ENCODE measurements around the gene SLC6A1. TPM values are rescaled to one million over a fixed set of nuclear protein-coding genes. Genes with fewer than 3 reads are reported as not detected.

Gene SLC6A1
- polyA plus RNA-seq, 1 donor from 2014 or later = not detected

GRCh38 chr3:11010426-11011165, 18.0 kb downstream of the SLC6A1 start:
- Mint-ChIP-seq H3K27me3 (peaks cover 11% of the 10 kb centered on the region), H3K9me3 (no peaks in the 10 kb centered on the region), H3K36me3 (peaks cover 2% of the 10 kb centered on the region), H3K4me1 (peaks cover 0 to 1% (median 0%) of the 10 kb centered on the region in 3 donors), H3K27ac (no peak overlapping the region), H3K4me3 (no peak overlapping the region)

GRCh38 chr3:11014253-11014652, 21.7 kb downstream of the SLC6A1 start:
- Mint-ChIP-seq H3K27ac (no peak overlapping the region), H3K4me1 (peaks cover 0 to 1% (median under 1%) of the 10 kb centered on the region in 3 donors), H3K4me3 (no peak overlapping the region), H3K27me3 (peaks cover 16% of the 10 kb centered on the region), H3K9me3 (no peaks in the 10 kb centered on the region), H3K36me3 (peaks cover 2% of the 10 kb centered on the region)

DNA sequence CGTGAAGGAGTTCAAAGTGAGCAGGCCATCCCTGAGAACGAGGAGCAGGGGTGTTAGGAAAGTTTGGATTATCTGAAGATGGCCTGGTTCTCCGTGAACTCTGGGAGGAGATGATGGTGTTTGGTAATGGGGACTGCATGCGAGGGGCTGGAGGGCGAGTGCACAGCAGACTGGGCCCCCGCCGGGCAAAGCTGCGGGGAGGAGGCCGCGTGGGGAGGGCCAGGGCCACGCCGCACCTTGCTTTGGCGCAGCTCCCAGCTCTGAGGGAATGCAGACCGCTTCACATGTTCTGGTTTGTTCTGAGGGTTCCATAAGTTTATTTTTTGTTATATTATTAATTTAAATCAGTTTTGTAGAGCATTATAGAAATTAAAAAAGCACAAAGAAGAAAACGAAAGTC, 22.2 kb downstream of the SLC6A1 start:
- H3K27me3 Mint-ChIP-seq = peaks cover 16% of the 10 kb centered on the region
- H3K36me3 Mint-ChIP-seq = peaks cover 2% of the 10 kb centered on the region
- H3K27ac Mint-ChIP-seq = no peak overlapping the region
- peaks cover 0 to 3% (median 1%) of the 10 kb centered on the region in 3 donors for H3K4me1 Mint-ChIP-seq
- no peaks in the 10 kb centered on the region for H3K9me3 Mint-ChIP-seq
- H3K4me3 Mint-ChIP-seq = no peak overlapping the region

- H3K4me1 Mint-ChIP-seq = peaks cover 0 to 3% (median 1%) of the 10 kb centered on the region in 3 donors
- no peak overlapping the region for H3K27ac Mint-ChIP-seq
- H3K36me3 Mint-ChIP-seq = peaks cover 2% of the 10 kb centered on the region
- H3K9me3 Mint-ChIP-seq = no peaks in the 10 kb centered on the region
- peak overlapping the region in 1 of 4 donors; percentile 70 for H3K4me3 Mint-ChIP-seq
- H3K27me3 Mint-ChIP-seq = peaks cover 16% of the 10 kb centered on the region
Observed at GRCh38 chr3:11015369-11015768, 22.8 kb downstream of the SLC6A1 start.

DNA sequence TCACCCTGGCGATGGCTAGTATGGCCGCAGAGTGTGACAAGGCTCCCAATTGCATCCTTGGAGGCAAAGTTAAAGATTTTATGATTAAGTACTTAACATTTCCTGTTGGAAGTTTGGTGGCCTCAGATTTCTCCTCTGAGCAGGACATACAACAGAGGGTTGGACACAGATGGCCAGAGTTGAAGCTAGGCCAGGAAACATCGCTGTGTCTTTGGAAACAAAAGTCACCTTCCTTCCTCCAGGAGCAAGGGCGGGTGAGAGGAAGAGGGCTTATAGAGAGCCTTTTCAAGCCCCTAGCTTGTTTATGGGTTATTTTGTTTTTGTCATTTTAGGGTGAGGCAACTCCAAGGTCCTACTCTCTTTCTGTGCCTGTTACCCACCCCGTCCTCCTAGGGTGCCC, 24.2 kb downstream of the SLC6A1 start:
- H3K4me1 Mint-ChIP-seq = peaks cover 0 to 3% (median 1%) of the 10 kb centered on the region in 3 donors
- no peaks in the 10 kb centered on the region for H3K9me3 Mint-ChIP-seq
- no peak overlapping the region for H3K4me3 Mint-ChIP-seq
- no peak overlapping the region for H3K27ac Mint-ChIP-seq
- H3K27me3 Mint-ChIP-seq = peaks cover 17% of the 10 kb centered on the region
- H3K36me3 Mint-ChIP-seq = peaks cover 2% of the 10 kb centered on the region

- Mint-ChIP-seq H3K4me3 (no peak overlapping the region), H3K4me1 (peaks cover 0 to 3% (median 1%) of the 10 kb centered on the region in 3 donors), H3K27me3 (peaks cover 14% of the 10 kb centered on the region), H3K9me3 (no peaks in the 10 kb centered on the region), H3K36me3 (peaks cover 2% of the 10 kb centered on the region), H3K27ac (no peak overlapping the region)
Observed at GRCh38 chr3:11019116-11019819, 26.7 kb downstream of the SLC6A1 start.

DNA sequence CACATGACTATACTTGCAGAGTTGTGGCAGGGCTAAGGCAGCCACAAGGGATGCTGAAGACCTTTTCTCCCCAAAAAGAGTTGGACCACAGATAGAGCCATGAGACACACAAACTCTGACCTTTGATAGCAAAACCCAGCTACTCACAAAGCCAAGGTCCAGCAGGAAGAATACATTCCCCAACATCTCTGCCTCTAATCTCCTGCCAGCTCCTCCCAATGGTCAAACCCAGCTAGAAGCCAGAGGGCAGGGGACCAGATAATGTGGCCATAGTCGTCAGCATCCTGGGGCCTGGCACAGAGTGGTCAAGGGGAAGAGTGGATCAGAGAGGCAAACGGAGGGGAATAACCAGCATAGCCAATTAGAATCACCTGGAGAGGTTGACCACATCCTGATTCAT, 28.2 kb downstream of the SLC6A1 start:
- H3K4me3 Mint-ChIP-seq = no peak overlapping the region
- H3K36me3 Mint-ChIP-seq = no peaks in the 10 kb centered on the region
- H3K9me3 Mint-ChIP-seq = peaks cover 0 to 2% (median 0%) of the 10 kb centered on the region in 3 donors
- H3K27me3 Mint-ChIP-seq = peaks cover 13% of the 10 kb centered on the region
- H3K27ac Mint-ChIP-seq = no peak overlapping the region
- H3K4me1 Mint-ChIP-seq = peaks cover 0 to 3% (median 0%) of the 10 kb centered on the region in 3 donors

- Mint-ChIP-seq H3K9me3 (peaks cover 2 to 6% (median 3%) of the 10 kb centered on the region in 3 donors), H3K36me3 (no peaks in the 10 kb centered on the region), H3K27ac (no peak overlapping the region), H3K4me3 (no peak overlapping the region), H3K27me3 (peaks cover 13% of the 10 kb centered on the region), H3K4me1 (peaks cover 0 to 3% (median 0%) of the 10 kb centered on the region in 3 donors)
Observed at GRCh38 chr3:11021611-11022011, 29.1 kb downstream of the SLC6A1 start.

DNA sequence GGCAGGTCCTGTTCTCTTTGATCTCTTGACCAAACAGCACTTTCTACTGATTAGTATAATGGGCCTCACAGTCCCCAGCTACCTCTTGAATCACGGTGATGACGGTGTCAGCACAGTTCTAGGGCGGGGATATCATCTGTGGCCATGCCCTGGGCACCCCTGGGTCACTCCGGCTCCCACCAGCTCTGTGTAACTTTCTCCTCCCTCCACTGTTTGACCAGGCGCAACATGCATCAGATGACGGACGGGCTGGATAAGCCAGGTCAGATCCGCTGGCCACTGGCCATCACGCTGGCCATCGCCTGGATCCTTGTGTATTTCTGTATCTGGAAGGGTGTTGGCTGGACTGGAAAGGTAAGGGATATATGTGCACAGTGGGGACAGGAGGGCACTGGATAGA, 29.6 kb downstream of the SLC6A1 start:
- H3K9me3 Mint-ChIP-seq = peaks cover 5 to 10% (median 6%) of the 10 kb centered on the region in 3 donors
- H3K27me3 Mint-ChIP-seq = peaks cover 13% of the 10 kb centered on the region
- peaks cover 0 to 3% (median 0%) of the 10 kb centered on the region in 3 donors for H3K4me1 Mint-ChIP-seq
- H3K36me3 Mint-ChIP-seq = no peaks in the 10 kb centered on the region
- H3K27ac Mint-ChIP-seq = no peak overlapping the region
- H3K4me3 Mint-ChIP-seq = no peak overlapping the region

GRCh38 chr3:11024181-11024580, 31.6 kb downstream of the SLC6A1 start:
- H3K9me3 Mint-ChIP-seq = peaks cover 6 to 16% (median 8%) of the 10 kb centered on the region in 3 donors
- peaks cover 0 to 3% (median 0%) of the 10 kb centered on the region in 3 donors for H3K4me1 Mint-ChIP-seq
- no peaks in the 10 kb centered on the region for H3K36me3 Mint-ChIP-seq
- H3K27me3 Mint-ChIP-seq = peaks cover 13% of the 10 kb centered on the region
- H3K4me3 Mint-ChIP-seq = no peak overlapping the region
- no peak overlapping the region for H3K27ac Mint-ChIP-seq

DNA sequence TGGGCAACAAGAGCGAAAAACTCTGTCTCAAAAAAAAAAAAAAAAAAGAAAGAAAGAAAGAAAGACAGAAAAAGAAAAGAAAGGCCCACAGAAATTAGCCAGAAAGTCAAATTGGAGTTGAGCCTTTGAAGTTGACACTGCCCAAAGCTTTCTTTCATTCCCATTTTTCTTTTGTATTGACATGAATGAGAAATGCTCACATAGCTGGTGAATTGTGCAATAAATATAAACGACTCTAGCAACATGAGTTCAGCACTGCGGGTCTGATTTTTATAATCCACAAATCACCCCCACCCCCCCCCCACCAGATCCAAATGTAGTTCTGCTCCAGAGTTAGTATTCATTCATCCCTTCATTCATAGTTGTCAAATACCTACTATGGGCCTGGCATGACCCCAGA, 37.4 kb downstream of the SLC6A1 start:
- Mint-ChIP-seq H3K27ac (no peak overlapping the region), H3K9me3 (peaks cover 6 to 16% (median 8%) of the 10 kb centered on the region in 3 donors), H3K27me3 (peaks cover 12% of the 10 kb centered on the region), H3K36me3 (no peaks in the 10 kb centered on the region), H3K4me1 (peaks cover 0 to 1% (median 0%) of the 10 kb centered on the region in 3 donors), H3K4me3 (no peak overlapping the region)

GRCh38 chr3:11033871-11034270, 41.3 kb downstream of the SLC6A1 start:
- no peak overlapping the region for H3K4me3 Mint-ChIP-seq
- no peaks in the 10 kb centered on the region for H3K36me3 Mint-ChIP-seq
- peaks cover 36% of the 10 kb centered on the region for H3K27me3 Mint-ChIP-seq
- peaks cover 0 to 2% (median 0%) of the 10 kb centered on the region in 3 donors for H3K9me3 Mint-ChIP-seq
- no peak overlapping the region for H3K27ac Mint-ChIP-seq
- peaks cover 0 to 2% (median 0%) of the 10 kb centered on the region in 3 donors for H3K4me1 Mint-ChIP-seq

- Mint-ChIP-seq H3K4me3 (no peak overlapping the region), H3K9me3 (peaks cover 0 to 2% (median 0%) of the 10 kb centered on the region in 3 donors), H3K27ac (no peak overlapping the region), H3K4me1 (peaks cover 0 to 2% (median 0%) of the 10 kb centered on the region in 3 donors), H3K36me3 (no peaks in the 10 kb centered on the region), H3K27me3 (peaks cover 36% of the 10 kb centered on the region)
Observed at GRCh38 chr3:11034309-11034985, 41.9 kb downstream of the SLC6A1 start.

GRCh38 chr3:11035757-11036505, 43.4 kb downstream of the SLC6A1 start:
- H3K4me3 Mint-ChIP-seq = no peak overlapping the region
- peaks cover 38% of the 10 kb centered on the region for H3K27me3 Mint-ChIP-seq
- no peak overlapping the region for H3K27ac Mint-ChIP-seq
- peaks cover 0 to 2% (median 0%) of the 10 kb centered on the region in 3 donors for H3K9me3 Mint-ChIP-seq
- peaks cover 0 to 2% (median 0%) of the 10 kb centered on the region in 3 donors for H3K4me1 Mint-ChIP-seq
- H3K36me3 Mint-ChIP-seq = no peaks in the 10 kb centered on the region

Data from IgD-negative memory B cell (primary cell).